H1 (cell line): ENCODE measurements around the gene GTF2IRD1. TPM values are rescaled to one million over a fixed set of nuclear protein-coding genes. Genes with fewer than 3 reads are reported as not detected.

ENCODE experiments used
- CTCF ChIA-PET: fragments of 300-600 bp; sonication (Branson Sonifier 250); formaldehyde crosslinking; loops from one replicate; lab custom pipeline; 2021; ENCODE audit not compliant: partially characterized antibody; lab: Charles Lee
- POLR2A ChIA-PET: fragments of 300-600 bp; sonication (Branson Sonifier 250); formaldehyde crosslinking; loops from one replicate; lab custom pipeline; 2021; ENCODE audit warnings: inconsistent platforms; ENCODE audit not compliant: partially characterized antibody; lab: Charles Lee
- DNase-seq, 2 experiments: peaks; one replicate each; pipeline versions ENCODE4 v3.0.0 to v3.0.0-alpha.2; 2010 to 2022; ENCODE audit warnings: low spot score in 2 of 2, low read depth in 1 of 2, mixed read lengths in 1 of 2
- FAIRE-seq: peaks from 2 replicates; lab custom pipeline; 2011; peaks lifted over from hg19 to GRCh38; lab: Jason Lieb, UNC
- H2AFZ ChIP-seq: 2 replicates; pipeline ENCODE4 v1.8.1; 2012; ENCODE audit warnings: low read length, inconsistent platforms
- H2AK5ac ChIP-seq: 2 replicates; pipeline ENCODE4 v1.6.1; 2013; ENCODE audit warnings: low read depth, low read length
- H2BK120ac ChIP-seq: replicated peaks from 2 replicates; pipeline ENCODE3; 2013; ENCODE audit warnings: low read depth, low read length, inconsistent platforms
- H2BK12ac ChIP-seq: 2 replicates; pipeline ENCODE4 v1.6.1; 2013; ENCODE audit warnings: low read depth, low read length
- H2BK15ac ChIP-seq: 2 replicates; pipeline ENCODE4 v1.6.1; 2013; ENCODE audit warnings: low read length
- H2BK20ac ChIP-seq: 2 replicates; pipeline ENCODE4 v1.6.1; 2013; ENCODE audit warnings: low read length
- H2BK5ac ChIP-seq: 2 replicates; pipeline ENCODE4 v1.6.1; 2013; ENCODE audit warnings: low read depth, low read length
- H3K14ac ChIP-seq: 2 replicates; pipeline ENCODE4 v1.6.1; 2013; ENCODE audit warnings: inconsistent platforms; ENCODE audit not compliant: insufficient read length
- H3K18ac ChIP-seq: 2 replicates; pipeline ENCODE4 v1.6.1; 2013; ENCODE audit warnings: low read length; ENCODE audit errors: extremely low read depth
- H3K23ac ChIP-seq: 2 replicates; pipeline ENCODE4 v1.6.1; 2013; ENCODE audit warnings: inconsistent platforms; ENCODE audit not compliant: insufficient read length
- H3K23me2 ChIP-seq: 2 replicates; pipeline ENCODE4 v1.6.1; 2013; ENCODE audit warnings: low read depth, low read length
- H3K27ac ChIP-seq: 2 replicates; pipeline ENCODE4 v1.6.1; 2011; ENCODE audit warnings: low read depth, low read length, inconsistent platforms
- H3K27me3 ChIP-seq, 4 experiments: replicated peaks in 1 of 4; 1 replicate in 1 of 4; 2 replicates in 3 of 4; pipeline versions ENCODE4 v1.6.1 to v1.8.1; 2011 to 2013; ENCODE audit warnings: low read length in 3 of 4, mild to moderate bottlenecking in 3 of 4, inconsistent platforms in 2 of 4, mixed read lengths in 2 of 4, moderate library complexity in 1 of 4; ENCODE audit not compliant: control insufficient read depth in 3 of 4, insufficient read depth in 3 of 4; ENCODE audit errors: extremely low read depth in 1 of 4
- H3K36me3 ChIP-seq, 4 experiments: 2 replicates each; pipeline versions ENCODE4 v1.6.1 to v1.8.1; 2011 to 2013; ENCODE audit warnings: mild to moderate bottlenecking in 4 of 4, low read length in 3 of 4, moderate library complexity in 2 of 4, control low read depth in 1 of 4, inconsistent platforms in 1 of 4; ENCODE audit not compliant: insufficient read depth in 4 of 4, control insufficient read depth in 2 of 4
- H3K4ac ChIP-seq: replicated peaks from 2 replicates; pipeline ENCODE3; 2013; ENCODE audit warnings: low read length, low read depth, mixed read lengths, inconsistent platforms; ENCODE audit not compliant: insufficient read length
- H3K4me1 ChIP-seq, 4 experiments: replicated peaks in 1 of 4; 1 replicate in 1 of 4; 2 replicates in 3 of 4; pipeline versions ENCODE4 v1.6.1 to v1.8.1; 2011 to 2013; ENCODE audit warnings: low read length in 3 of 4, inconsistent platforms in 2 of 4, mixed read lengths in 1 of 4; ENCODE audit not compliant: insufficient read depth in 4 of 4, control insufficient read depth in 3 of 4
- H3K4me2 ChIP-seq, 2 experiments: 2 replicates each; pipeline versions ENCODE4 v1.6.1 to v1.8.1; 2011 to 2013; ENCODE audit warnings: low read depth in 2 of 2, low read length in 2 of 2, control low read depth in 1 of 2, inconsistent platforms in 1 of 2, mild to moderate bottlenecking in 1 of 2; ENCODE audit not compliant: insufficient read depth in 1 of 2
- H3K4me3 ChIP-seq, 4 experiments: fragments of 200-600, 300-600 bp in 1 of 4; sonication (generic), shearing (Covaris generic), sonication (Bioruptor Twin) in 1 of 4; 2 replicates each; pipeline versions ENCODE4 v1.5.1 to v1.8.1; 2011 to 2016; ENCODE audit warnings: low read length in 4 of 4, low read depth in 3 of 4, control low read depth in 2 of 4, inconsistent platforms in 2 of 4, mild to moderate bottlenecking in 2 of 4, mixed read lengths in 1 of 4, moderate library complexity in 1 of 4; ENCODE audit not compliant: insufficient read depth in 2 of 4; ENCODE audit errors: extremely low read depth in 1 of 4
- H3K56ac ChIP-seq: replicated peaks from 2 replicates; pipeline ENCODE3; 2013; ENCODE audit warnings: low read depth, mild to moderate bottlenecking, mixed read lengths, low read length, inconsistent platforms; ENCODE audit not compliant: insufficient read length
- H3K79me1 ChIP-seq: 2 replicates; pipeline ENCODE4 v1.6.1; 2013; ENCODE audit warnings: low read depth, low read length, control low read depth
- H3K79me2 ChIP-seq, 2 experiments: 2 replicates each; pipeline versions ENCODE4 v1.6.1 to v1.8.1; 2012 to 2013; ENCODE audit warnings: low read length in 2 of 2, mild to moderate bottlenecking in 2 of 2, inconsistent platforms in 1 of 2; ENCODE audit not compliant: insufficient read depth in 2 of 2, control insufficient read depth in 1 of 2
- H3K9ac ChIP-seq, 4 experiments: replicated peaks in 1 of 4; 1 replicate in 1 of 4; 2 replicates in 3 of 4; pipeline versions ENCODE4 v1.6.1 to v1.8.1; 2011 to 2013; ENCODE audit warnings: low read depth in 3 of 4, low read length in 3 of 4, control low read depth in 2 of 4, mild to moderate bottlenecking in 2 of 4, moderate library complexity in 2 of 4, inconsistent platforms in 1 of 4; ENCODE audit errors: extremely low read depth in 1 of 4
- H3K9me3 ChIP-seq, 2 experiments: 2 replicates each; pipeline versions ENCODE4 v1.6.1 to v1.8.1; 2012 to 2013; ENCODE audit warnings: mild to moderate bottlenecking in 2 of 2, moderate library complexity in 2 of 2, control low read depth in 1 of 2, inconsistent platforms in 1 of 2, low read depth in 1 of 2, low read length in 1 of 2, mixed read lengths in 1 of 2; ENCODE audit not compliant: insufficient read depth in 2 of 2
- H4K20me1 ChIP-seq, 2 experiments: replicated peaks in 1 of 2; 2 replicates each; pipeline versions ENCODE3 to v1.8.1; 2011 to 2013; ENCODE audit warnings: inconsistent platforms in 2 of 2, low read length in 2 of 2, mild to moderate bottlenecking in 1 of 2; ENCODE audit not compliant: insufficient read depth in 2 of 2, control insufficient read depth in 1 of 2
- H4K5ac ChIP-seq: 2 replicates; pipeline ENCODE4 v1.6.1; 2013; ENCODE audit warnings: low read length, low read depth, mixed read lengths, inconsistent platforms; ENCODE audit not compliant: insufficient read length
- H4K8ac ChIP-seq: 2 replicates; pipeline ENCODE4 v1.8.0; 2013; ENCODE audit warnings: mild to moderate bottlenecking, moderate library complexity, low read length, inconsistent platforms; ENCODE audit not compliant: insufficient read depth; ENCODE audit errors: extremely low read depth
- H4K91ac ChIP-seq: replicated peaks from 2 replicates; pipeline ENCODE3; 2013; ENCODE audit warnings: low read length, mixed read lengths, inconsistent platforms; ENCODE audit not compliant: insufficient read length
- ASH2L ChIP-seq: fragments of 200-600, 300-600 bp; sonication (generic); IDR thresholded peaks from one replicate; pipeline ENCODE4 v1.7.1; 2017; ENCODE audit warnings: low read length
- MAX ChIP-seq: IDR thresholded peaks from 2 replicates; pipeline ENCODE4 v1.6.1; 2012; ENCODE audit warnings: inconsistent platforms
- POU5F1 ChIP-seq: IDR thresholded peaks from 2 replicates; pipeline ENCODE4 v1.6.1; 2011; ENCODE audit warnings: low read depth, mild to moderate bottlenecking, low read length, moderate library complexity
- SIN3A ChIP-seq, 2 experiments: IDR thresholded peaks in 1 of 2; conservative IDR thresholded peaks in 1 of 2; 2 replicates each; pipeline ENCODE4 v1.6.1; 2011 to 2012; ENCODE audit warnings: low read length in 2 of 2, improper control_type of control experiment in 1 of 2, low read depth in 1 of 2, mild to moderate bottlenecking in 1 of 2
- SIX5 ChIP-seq: IDR thresholded peaks from 2 replicates; pipeline ENCODE4 v1.6.1; 2011; ENCODE audit warnings: mild to moderate bottlenecking, low read depth, low read length
- WGBS, 2 experiments: shearing (Covaris generic) in 1 of 2; methylation state at CpG; one replicate each; pipeline versions ENCODE4 v1.1.6 to v1.1.7; 2013 to 2015; ENCODE audit warnings: low lambda C conversion rate in 2 of 2, mixed read lengths in 2 of 2, inconsistent platforms in 1 of 2, low coverage in 1 of 2, missing lambda C conversion rate in 1 of 2; ENCODE audit not compliant: insufficient replicate concordance in 2 of 2, insufficient coverage in 1 of 2, insufficient read length in 1 of 2; ENCODE audit errors: extremely low coverage in 1 of 2, missing lambda C conversion rate in 1 of 2; 5-methylcytosine and 5-hydroxymethylcytosine counted together
- polyA plus RNA-seq, 7 experiments: library from polyadenylated mRNA; depleted of rRNA in 3 of 7; stranded (reverse) in 5 of 7; unstranded in 2 of 7; fragments of >200 nt in 5 of 7; fragments of 200-250 nt in 2 of 7; gene quantifications; 1 replicate in 5 of 7; 2 replicates in 1 of 7; 4 replicates in 1 of 7; pipeline versions ENCODE4 v1.2.1 to v1.2.3, GENCODE V29; 2011 to 2013; ENCODE audit warnings: missing spikeins in 2 of 7, mixed read lengths in 2 of 7
- total RNA-seq: library from RNA; stranded (reverse); fragmentation: NEBNext Ultra II Directional; extraction: Animal tissue kit (Norgen Biotek cat#: 25700); gene quantifications from 2 replicates; pipeline ENCODE4 v1.2.1, GENCODE V29; 2021

The GTF2IRD1 gene
- total and polyA plus RNA-seq, 2 of the 8 experiments (the other 6 are each of a cell fraction or from before 2014, with no cell fraction given), result 27.4 to 45.4 TPM

GRCh38 chr7:74583630-74584029, 129.9 kb downstream of the GTF2IRD1 start:
- 78% methylated on average over 8 of the region's 8 CpGs; no CpG with 5 or more reads in 1 of the 2 experiments for WGBS, 2 experiments
- H3K79me2 ChIP-seq, result no peaks in the 10 kb centered on the region
- no peak for FAIRE-seq
- no peak overlapping the region for H3K56ac ChIP-seq
- H2BK15ac ChIP-seq, result no peak overlapping the region
- no peak overlapping the region for H2AK5ac ChIP-seq
- ChIA-PET POLR2A (no interaction called here), CTCF (interaction anchor here (1.0 to 12.9 kb wide), 2 partner anchors 17 to 178 kb away, joined by 3 to 84 read pairs; no protein-coding TSS in a partner anchor)
- no peak overlapping the region for H2BK12ac ChIP-seq
- H2AFZ ChIP-seq, result no peak overlapping the region
- peaks cover 4 to 10% (median 8%) of the 10 kb centered on the region in 4 experiments; a peak in 6 of 7 replicates for H3K4me1 ChIP-seq
- no peaks in the 10 kb centered on the region for H3K27me3 ChIP-seq
- H4K20me1 ChIP-seq, result no peaks in the 10 kb centered on the region
- 0 out of 8 replicates have a peak, but pooled peaks cover 0 to 2% (median 0%) of the 10 kb centered on the region in 4 experiments for H3K36me3 ChIP-seq
- H3K4me2 ChIP-seq, result no peak overlapping the region
- H2BK120ac ChIP-seq, result no peak overlapping the region
- H3K18ac ChIP-seq, result no peak overlapping the region; the same call in 1 of the 2 replicates
- H3K27ac ChIP-seq, result no peak overlapping the region
- no peak overlapping the region for H2BK20ac ChIP-seq
- no peak overlapping the region; the same call in 1 of the 2 replicates for H4K8ac ChIP-seq
- no peaks in the 10 kb centered on the region for H3K79me1 ChIP-seq
- no peak for TF ChIP-seq MAX
- no peak for TF ChIP-seq POU5F1
- TF ChIP-seq SIN3A (conservative IDR thresholded peaks at IDR 0.05 in 1 of 2, IDR thresholded peaks at IDR 0.05 in 1 of 2; ENCODE audit: low read depth in 1 of 2, low read length in 2 of 2), result no peak
- no peak for TF ChIP-seq SIX5
- no peak for TF ChIP-seq ASH2L
- TF ChIP-seq, all 59 proteins: peak for 0
- no peak overlapping the region for H3K4me3 ChIP-seq
- H4K91ac ChIP-seq, result no peak overlapping the region
- no peak overlapping the region for H4K5ac ChIP-seq
- no peak overlapping the region for H3K9ac ChIP-seq
- DNase-seq, result no peak
- H2BK5ac ChIP-seq, result no peak overlapping the region
- no peak overlapping the region for H3K14ac ChIP-seq
- H3K23ac ChIP-seq, result no peak overlapping the region
- no peak overlapping the region for H3K4ac ChIP-seq
- no peaks in the 10 kb centered on the region for H3K9me3 ChIP-seq
- H3K23me2 ChIP-seq, result no peaks in the 10 kb centered on the region
